ENCODE data around the gene DUSP15. TPM values are rescaled to one million over a fixed set of nuclear protein-coding genes. Genes with fewer than 3 reads are reported as not detected.

DUSP15 gene
- total and polyA plus RNA-seq, 2 experiments from 2014 or later = 7.2 to 20.3 TPM

- Histone ChIP-seq H3K9me3 (ENCODE audit: low read depth) (no peaks in the 10 kb centered on the region), H3K4me1 (ENCODE audit: low read depth) (peaks cover 5% of the 10 kb centered on the region), H3K27me3 (peaks cover 2% of the 10 kb centered on the region), H3K36me3 (no peaks in the 10 kb centered on the region), H3K27ac (no peak overlapping the region), H3K4me3 (no peak overlapping the region)
- TF ChIP-seq, protein P1, sequence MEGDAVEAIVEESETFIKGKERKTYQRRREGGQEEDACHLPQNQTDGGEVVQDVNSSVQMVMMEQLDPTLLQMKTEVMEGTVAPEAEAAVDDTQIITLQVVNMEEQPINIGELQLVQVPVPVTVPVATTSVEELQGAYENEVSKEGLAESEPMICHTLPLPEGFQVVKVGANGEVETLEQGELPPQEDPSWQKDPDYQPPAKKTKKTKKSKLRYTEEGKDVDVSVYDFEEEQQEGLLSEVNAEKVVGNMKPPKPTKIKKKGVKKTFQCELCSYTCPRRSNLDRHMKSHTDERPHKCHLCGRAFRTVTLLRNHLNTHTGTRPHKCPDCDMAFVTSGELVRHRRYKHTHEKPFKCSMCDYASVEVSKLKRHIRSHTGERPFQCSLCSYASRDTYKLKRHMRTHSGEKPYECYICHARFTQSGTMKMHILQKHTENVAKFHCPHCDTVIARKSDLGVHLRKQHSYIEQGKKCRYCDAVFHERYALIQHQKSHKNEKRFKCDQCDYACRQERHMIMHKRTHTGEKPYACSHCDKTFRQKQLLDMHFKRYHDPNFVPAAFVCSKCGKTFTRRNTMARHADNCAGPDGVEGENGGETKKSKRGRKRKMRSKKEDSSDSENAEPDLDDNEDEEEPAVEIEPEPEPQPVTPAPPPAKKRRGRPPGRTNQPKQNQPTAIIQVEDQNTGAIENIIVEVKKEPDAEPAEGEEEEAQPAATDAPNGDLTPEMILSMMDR (IDR thresholded peaks at IDR 0.05; ENCODE audit: low read depth, low read length) = no peak
- no peak for DNase-seq (ENCODE audit: low read depth in 1 of 2, low spot score in 1 of 2)
Observed at GRCh38 chr20:31862157-31862470, 8.2 kb downstream of the DUSP15 start.

DNA sequence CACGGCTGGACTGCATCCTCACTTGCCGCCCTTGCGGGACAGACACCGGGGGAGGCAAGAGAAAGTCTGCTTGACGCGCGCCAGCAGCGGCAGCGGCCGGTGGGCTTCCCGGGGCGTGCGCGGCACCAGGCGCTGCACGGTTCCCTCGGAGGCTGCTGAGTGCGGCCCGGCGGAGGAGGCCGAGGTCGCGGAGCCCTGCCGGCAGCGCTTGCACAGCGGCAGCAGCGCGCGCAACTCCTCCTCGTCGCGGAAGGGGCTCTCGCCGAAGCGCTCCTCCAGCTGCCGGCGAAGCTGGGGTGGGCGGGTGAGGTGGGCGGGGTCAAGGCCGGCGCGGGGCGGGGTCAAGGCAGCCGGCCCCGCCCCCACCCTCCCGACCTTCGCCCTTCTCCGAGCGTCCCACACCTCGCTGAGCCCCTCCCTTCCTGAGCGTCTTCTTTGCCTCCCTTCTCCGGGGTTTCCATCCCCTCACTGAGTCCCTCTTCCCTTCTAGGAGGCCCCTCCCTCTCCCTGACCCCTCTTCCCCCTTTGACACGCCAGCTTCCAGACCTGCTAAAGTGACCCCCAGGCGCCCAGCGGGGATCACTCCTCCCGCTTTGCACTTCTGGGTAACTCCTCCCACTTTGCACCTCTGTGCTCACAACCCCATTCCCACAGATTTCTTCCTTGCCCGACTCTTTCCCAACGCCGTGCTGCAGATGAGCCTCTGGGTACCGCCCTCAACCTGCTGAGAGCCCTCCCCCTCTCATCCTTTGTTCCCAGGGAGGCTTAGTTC, 8.8 kb downstream of the DUSP15 start:
- Histone ChIP-seq H3K4me3 (peak overlapping the region; percentile 68), H3K9me3 (ENCODE audit: low read depth) (no peaks in the 10 kb centered on the region), H3K27ac (no peak overlapping the region), H3K27me3 (peaks cover 2% of the 10 kb centered on the region), H3K4me1 (ENCODE audit: low read depth) (peaks cover 5% of the 10 kb centered on the region), H3K36me3 (no peaks in the 10 kb centered on the region)
- DNase-seq (ENCODE audit: low read depth in 1 of 2, low spot score in 1 of 2) = peak; percentile 71 to 89
- TF ChIP-seq, protein P1 (IDR thresholded peaks at IDR 0.05; ENCODE audit: low read depth, low read length) = no peak

DNA sequence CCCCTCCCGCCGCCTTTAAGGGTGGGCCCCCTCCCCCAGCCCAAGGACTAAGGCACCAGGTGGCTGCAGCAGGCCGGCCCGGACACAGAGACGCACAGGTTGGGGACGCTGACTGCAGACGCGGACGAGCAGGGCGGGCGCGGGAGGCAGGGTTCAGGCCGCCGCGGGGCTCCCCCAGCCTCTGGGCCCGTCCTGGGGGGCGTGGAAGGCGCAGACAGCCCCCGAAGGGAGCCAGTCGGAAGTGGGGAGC, 9.3 kb downstream of the DUSP15 start:
- TF ChIP-seq, protein P1 (IDR thresholded peaks at IDR 0.05; ENCODE audit: low read depth, low read length) = no peak
- Histone ChIP-seq H3K4me3 (peak overlapping the region; percentile 68), H3K9me3 (ENCODE audit: low read depth) (no peaks in the 10 kb centered on the region), H3K27ac (no peak overlapping the region), H3K36me3 (no peaks in the 10 kb centered on the region), H3K4me1 (ENCODE audit: low read depth) (peaks cover 5% of the 10 kb centered on the region), H3K27me3 (peaks cover 2% of the 10 kb centered on the region)
- peak in 1 of 2 donors; percentile 51 for DNase-seq (ENCODE audit: low read depth in 1 of 2, low spot score in 1 of 2)

DNA sequence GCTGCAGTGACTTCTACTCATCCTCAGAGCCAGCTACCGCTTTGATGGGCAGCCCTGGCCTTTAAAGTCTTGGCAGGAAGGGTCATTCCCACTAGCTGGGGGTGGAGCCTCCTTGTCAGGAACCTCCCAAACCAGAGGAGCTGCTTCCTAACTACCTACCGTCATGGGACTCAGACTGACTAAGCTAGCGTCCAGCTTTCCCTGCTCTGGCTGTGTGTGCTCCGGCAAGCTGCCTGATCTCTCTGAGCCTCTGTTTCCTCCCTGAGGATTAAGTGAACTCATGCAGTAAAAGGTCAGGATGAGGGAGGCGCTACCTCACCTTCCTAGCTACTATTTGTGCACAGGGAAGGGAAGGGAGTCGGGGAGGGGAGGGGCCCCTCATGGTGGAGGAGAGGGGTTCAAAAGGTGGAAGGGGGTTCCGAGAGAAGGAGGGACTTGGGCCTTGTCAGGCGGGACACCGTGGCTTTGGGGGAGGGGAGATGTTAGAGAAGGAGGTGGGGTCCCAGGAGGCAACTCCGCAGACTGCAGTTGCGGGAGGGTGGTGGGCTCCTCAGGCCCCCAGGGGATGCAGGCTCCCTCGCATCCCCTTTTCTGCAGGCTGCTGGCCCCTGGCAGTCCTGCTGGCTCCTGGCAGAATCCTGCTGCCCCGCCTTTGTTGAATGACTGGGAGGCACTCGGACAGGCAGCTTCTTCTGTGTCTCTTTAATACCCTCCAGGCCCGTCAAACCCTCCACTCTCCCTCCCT, 9.8 kb downstream of the DUSP15 start:
- H3K27me3 ChIP-seq = peaks cover 2% of the 10 kb centered on the region
- peaks cover 5% of the 10 kb centered on the region for H3K4me1 ChIP-seq (ENCODE audit: low read depth)

GRCh38 chr20:31859998-31860380, 10.3 kb downstream of the DUSP15 start:
- H3K9me3 ChIP-seq (ENCODE audit: low read depth) = no peaks in the 10 kb centered on the region
- no peaks in the 10 kb centered on the region for H3K36me3 ChIP-seq
- no peak overlapping the region for H3K4me3 ChIP-seq
- H3K4me1 ChIP-seq (ENCODE audit: low read depth) = peaks cover 5% of the 10 kb centered on the region
- TF ChIP-seq, protein P1 (IDR thresholded peaks at IDR 0.05; ENCODE audit: low read depth, low read length) = no peak
- DNase-seq (ENCODE audit: low read depth in 1 of 2, low spot score in 1 of 2) = no peak
- H3K27me3 ChIP-seq = peaks cover 8% of the 10 kb centered on the region
- H3K27ac ChIP-seq = no peak overlapping the region

More for the DNA sequence above, 9.8 kb downstream of the DUSP15 start:
- TF ChIP-seq, protein P1 (IDR thresholded peaks at IDR 0.05; ENCODE audit: low read depth, low read length) = no peak
- H3K4me3 ChIP-seq = peak overlapping the region; percentile 68
- no peaks in the 10 kb centered on the region for H3K36me3 ChIP-seq
- H3K27ac ChIP-seq = no peak overlapping the region
- peak in 1 of 2 donors; percentile 55 for DNase-seq (ENCODE audit: low read depth in 1 of 2, low spot score in 1 of 2)
- H3K9me3 ChIP-seq (ENCODE audit: low read depth) = no peaks in the 10 kb centered on the region
